Lower leg skin (tissue), 4 donors: ENCODE measurements around the gene HTR5A. TPM values are rescaled to one million over a fixed set of nuclear protein-coding genes. Genes with fewer than 3 reads are reported as not detected.
"Not testable (repeated sequence)": the region's sequence is repeated elsewhere in the genome, so short reads cannot be mapped to it uniquely, and the experiment has no call there.

Experiments
- DNase-seq, 2 donors: peaks; one replicate each; pipeline ENCODE4 v3.0.0-alpha.2; 2019; ENCODE audit warnings: low spot score in 2 of 2
- H3K4me3 ChIP-seq: fragments of 200-600 bp; sonication (generic); 2 replicates; pipeline ENCODE4 v1.5.1; 2017; ENCODE audit warnings: mild to moderate bottlenecking, low read depth; ENCODE audit not compliant: poor library complexity, severe bottlenecking
- CTCF ChIP-seq, 3 donors: fragments of 450-650 bp; IDR thresholded peaks; one replicate each; pipeline ENCODE4 v1.5.1; 2016; ENCODE audit warnings: antibody characterized with exemption in 3 of 3, mild to moderate bottlenecking in 3 of 3, moderate library complexity in 2 of 3
- POLR2A ChIP-seq, 2 donors: fragments of 450-650 bp; IDR thresholded peaks; one replicate each; pipeline ENCODE4 v1.6.1; 2016 to 2017; ENCODE audit warnings: antibody characterized with exemption in 2 of 2, mild to moderate bottlenecking in 1 of 2, moderate library complexity in 1 of 2
- WGBS, 2 donors: methylation state at CpG; one replicate each; pipeline ENCODE4 v1.1.5; 2018; 5-methylcytosine and 5-hydroxymethylcytosine counted together
- intact Hi-C: fragments of 100-400 bp; cut with DNase I; formaldehyde crosslinking; loops from one replicate; pipeline ENCODE4 v1.15.0; 2023; ENCODE audit warnings: low total_unique reads
- total RNA-seq, 4 donors: library from RNA; depleted of rRNA; stranded (reverse); fragments of >200 nt; gene quantifications; one replicate each; pipeline ENCODE4 v1.1.0, GENCODE V29; 2016

Gene HTR5A
- not detected for total RNA-seq

- peak in 1 of 2 donors; percentile 51 for DNase-seq
These were observed at the start of gene HTR5A for GRCh38 chr7:155069992-155070751. Gene HTR5A, plus strand, starts transcription at chr7:155070324. Its CDS starts 576 bp downstream, at chr7:155070900.

GRCh38 chr7:155020996-155021395 lies 49.1 kb upstream of the HTR5A start:
- intact Hi-C loops: no loop called here
- 73 to 76% methylated on average over 5 of the region's 5 CpGs for WGBS, 2 donors
- TF ChIP-seq POLR2A (IDR thresholded peaks at IDR 0.05) (no peak), CTCF (IDR thresholded peaks at IDR 0.05) (no peak)
- no peak for DNase-seq
- no peak overlapping the region for H3K4me3 ChIP-seq

More at GRCh38 chr7:155069992-155070751, at the start of gene HTR5A:
- intact Hi-C loops: no loop called here
- no peak within 1 kb of the TSS for H3K4me3 ChIP-seq
- TF ChIP-seq CTCF (IDR thresholded peaks at IDR 0.05): no peak
- TF ChIP-seq POLR2A (IDR thresholded peaks at IDR 0.05): no peak
- WGBS, 2 donors: 1 to 5% methylated on average over 10 to 34 of the region's 48 CpGs

- no peak for TF ChIP-seq POLR2A (IDR thresholded peaks at IDR 0.05)
- intact Hi-C loops: no loop called here
- no peak for DNase-seq
- H3K4me3 ChIP-seq: no peak overlapping the region
- 55 to 65% methylated on average over 7 of the region's 7 CpGs for WGBS, 2 donors
These were observed 48.4 kb upstream of the HTR5A start for GRCh38 chr7:155021699-155022145.

GRCh38 chr7:155027879-155028278 lies 42.2 kb upstream of the HTR5A start:
- TF ChIP-seq POLR2A (IDR thresholded peaks at IDR 0.05): no peak
- no peak for TF ChIP-seq CTCF (IDR thresholded peaks at IDR 0.05)
- no peak for DNase-seq
- intact Hi-C loops: no loop called here
- H3K4me3 ChIP-seq: no peak overlapping the region
- WGBS, 2 donors: 87 to 92% methylated on average over 1 of the region's 1 CpG

- no peak for DNase-seq
- intact Hi-C loops: no loop called here
- no peak overlapping the region for H3K4me3 ChIP-seq
- WGBS, 2 donors: 76 to 78% methylated on average over 6 of the region's 6 CpGs
- TF ChIP-seq CTCF (IDR thresholded peaks at IDR 0.05): no peak
- TF ChIP-seq POLR2A (IDR thresholded peaks at IDR 0.05): no peak
These were observed 37.1 kb upstream of the HTR5A start for GRCh38 chr7:155032978-155033377.

- DNase-seq, H3K4me3 ChIP-seq, intact Hi-C loops: not testable (repeated sequence)
- WGBS, 2 donors: 93% methylated on average over 15 of the region's 15 CpGs
These were observed 35.6 kb upstream of the HTR5A start for GRCh38 chr7:155034495-155034894.

- intact Hi-C loops: no loop called here
- 76 to 83% methylated on average over 4 of the region's 4 CpGs for WGBS, 2 donors
- no peak overlapping the region for H3K4me3 ChIP-seq
- TF ChIP-seq CTCF (IDR thresholded peaks at IDR 0.05): no peak
- no peak for TF ChIP-seq POLR2A (IDR thresholded peaks at IDR 0.05)
- DNase-seq: no peak
These were observed 31.8 kb upstream of the HTR5A start for GRCh38 chr7:155038335-155038734.
